GM20431 (cell line): Measurements from ENCODE around the gene DAAM1.

Source experiments
- in situ Hi-C: fragments of 300-500 bp; cut with MseI, MboI; formaldehyde crosslinking; loops from one replicate; pipeline ENCODE4 v1.15.0; 2020; ENCODE audit warnings: low sequenced_read_pairs; ENCODE audit not compliant: unreplicated experiment

The DAAM1 gene

GRCh38 chr14:59214702-59215302 lies 26.3 kb downstream of the DAAM1 start:
- in situ Hi-C loops, result no loop called here

GRCh38 chr14:59215322-59215721 lies 26.9 kb downstream of the DAAM1 start:
- in situ Hi-C loops, result no loop called here

- in situ Hi-C loops, result no loop called here
Observed at GRCh38 chr14:59215757-59216156, 27.3 kb downstream of the DAAM1 start.

- in situ Hi-C loops, result no loop called here
Observed at GRCh38 chr14:59217011-59217410, 28.5 kb downstream of the DAAM1 start.

GRCh38 chr14:59221568-59221967 lies 33.1 kb downstream of the DAAM1 start:
- in situ Hi-C loops, result no loop called here

- in situ Hi-C loops, result no loop called here
Observed at GRCh38 chr14:59224341-59224740, 35.9 kb downstream of the DAAM1 start.

GRCh38 chr14:59225281-59225680 lies 36.8 kb downstream of the DAAM1 start:
- in situ Hi-C loops, result no loop called here

- in situ Hi-C loops, result no loop called here
Observed at GRCh38 chr14:59228421-59228820, 40.0 kb downstream of the DAAM1 start.

GRCh38 chr14:59229653-59230406 lies 41.4 kb downstream of the DAAM1 start:
- in situ Hi-C loops, result no loop called here

- in situ Hi-C loops, result no loop called here
Observed at GRCh38 chr14:59236195-59236594, 47.7 kb downstream of the DAAM1 start.

- in situ Hi-C loops, result no loop called here
Observed at GRCh38 chr14:59238216-59238615, 49.7 kb downstream of the DAAM1 start.

- in situ Hi-C loops, result no loop called here
Observed at GRCh38 chr14:59239022-59239421, 50.6 kb downstream of the DAAM1 start.

GRCh38 chr14:59240356-59240755 lies 51.9 kb downstream of the DAAM1 start:
- in situ Hi-C loops, result no loop called here

- in situ Hi-C loops, result no loop called here
Observed at GRCh38 chr14:59241121-59241520, 52.7 kb downstream of the DAAM1 start.

GRCh38 chr14:59243174-59243573 lies 54.7 kb downstream of the DAAM1 start:
- in situ Hi-C loops, result no loop called here

GRCh38 chr14:59244581-59244980 lies 56.1 kb downstream of the DAAM1 start:
- in situ Hi-C loops, result no loop called here

GRCh38 chr14:59245809-59246295 lies 57.4 kb downstream of the DAAM1 start:
- in situ Hi-C loops, result no loop called here

- in situ Hi-C loops, result no loop called here
Observed at GRCh38 chr14:59246566-59246965, 58.1 kb downstream of the DAAM1 start.

- in situ Hi-C loops, result no loop called here
Observed at GRCh38 chr14:59247801-59248584, 59.5 kb downstream of the DAAM1 start.

GRCh38 chr14:59249029-59249428 lies 60.6 kb downstream of the DAAM1 start:
- in situ Hi-C loops, result no loop called here
